K562 (cell line): ENCODE data around the gene ODF2. TPM values are rescaled to one million over a fixed set of nuclear protein-coding genes. Genes with fewer than 3 reads are reported as not detected.

Source experiments
- ATF3 ChIP-seq, 2 experiments: fragments of 450-650 bp in 1 of 2; sonication (generic) in 1 of 2; formaldehyde crosslinking in 1 of 2; IDR thresholded peaks in 1 of 2; conservative IDR thresholded peaks in 1 of 2; 2 replicates each; pipeline versions ENCODE4 v1.6.1 to v1.8.1; 2016 to 2023; ENCODE audit warnings: mild to moderate bottlenecking in 2 of 2, moderate library complexity in 2 of 2, inconsistent platforms in 1 of 2, missing genetic modification reagents in 1 of 2
- CTBP1 ChIP-seq: fragments of 450-650 bp; IDR thresholded peaks from 2 replicates; pipeline ENCODE4 v1.6.1; 2016; ENCODE audit warnings: borderline replicate concordance
- CTCFL ChIP-seq: IDR thresholded peaks from 2 replicates; pipeline ENCODE4 v1.6.1; 2011; ENCODE audit warnings: borderline replicate concordance, low read depth, mild to moderate bottlenecking, moderate library complexity, low read length; ENCODE audit not compliant: insufficient read depth, poor library complexity, severe bottlenecking
- GATA2 ChIP-seq: sonication (generic); formaldehyde crosslinking; IDR thresholded peaks from 2 replicates; pipeline ENCODE4 v1.4.0; 2020; ENCODE audit warnings: mild to moderate bottlenecking, missing genetic modification reagents
- HMGN3 ChIP-seq: IDR thresholded peaks from 2 replicates; pipeline ENCODE4 v1.6.1; 2011; ENCODE audit warnings: borderline replicate concordance, low read depth, mild to moderate bottlenecking, mixed read lengths, low read length; ENCODE audit not compliant: insufficient read length; ENCODE audit errors: extremely low read depth
- HNRNPL ChIP-seq: fragments of 200-400 bp; formaldehyde crosslinking; IDR thresholded peaks from 2 replicates; pipeline ENCODE4 v1.6.1; 2017; ENCODE audit warnings: low read depth, mild to moderate bottlenecking, low read length
- MAFG ChIP-seq: fragments of 450-650 bp; conservative IDR thresholded peaks from 2 replicates; pipeline ENCODE4 v1.6.1; 2016; ENCODE audit warnings: missing genetic modification characterization, missing compliant biosample characterization
- MBD2 ChIP-seq: sonication (generic); IDR thresholded peaks from 2 replicates; pipeline ENCODE4 v1.6.1; 2016; ENCODE audit warnings: low read depth, borderline replicate concordance
- NRF1 ChIP-seq, 2 experiments: fragments of 450-650 bp; IDR thresholded peaks in 1 of 2; conservative IDR thresholded peaks in 1 of 2; 2 replicates each; pipeline ENCODE4 v1.6.1; 2014; ENCODE audit warnings: mild to moderate bottlenecking in 2 of 2
- PHF20 ChIP-seq: fragments of 450-650 bp; IDR thresholded peaks from 2 replicates; pipeline ENCODE4 v1.6.1; 2018; ENCODE audit not compliant: partially characterized antibody
- RBFOX2 ChIP-seq: fragments of 200-400 bp; formaldehyde crosslinking; IDR thresholded peaks from 2 replicates; pipeline ENCODE4 v1.6.1; 2017; ENCODE audit warnings: low read depth, mild to moderate bottlenecking, low read length, moderate library complexity
- SMAD4 ChIP-seq: fragments of 250-450 bp; sonication (Bioruptor Pico); conservative IDR thresholded peaks from 2 replicates; pipeline ENCODE4 v1.8.0; 2021; ENCODE audit warnings: inconsistent platforms, mild to moderate bottlenecking, moderate library complexity
- SMARCB1 ChIP-seq: IDR thresholded peaks from 2 replicates; pipeline ENCODE4 v1.6.1; 2011; ENCODE audit warnings: improper control_type of control experiment, low read depth; ENCODE audit not compliant: insufficient read length
- SP1 ChIP-seq: sonication (generic); formaldehyde crosslinking; IDR thresholded peaks from 2 replicates; pipeline ENCODE4 v1.8.1; 2022; ENCODE audit warnings: mild to moderate bottlenecking, missing genetic modification reagents
- TAL1 ChIP-seq: fragments of 450-650 bp; IDR thresholded peaks from 2 replicates; pipeline ENCODE4 v1.6.1; 2016; ENCODE audit warnings: mild to moderate bottlenecking
- TEAD1 ChIP-seq, 2 experiments: fragments of 450-650 bp in 1 of 2; sonication (generic) in 1 of 2; formaldehyde crosslinking; IDR thresholded peaks; 2 replicates each; pipeline versions ENCODE4 v1.4.0 to v1.8.0; 2020 to 2022; ENCODE audit warnings: mild to moderate bottlenecking in 2 of 2, missing genetic modification reagents in 1 of 2
- VEZF1 ChIP-seq: fragments of 200-800 bp; sonication (Bioruptor generic); IDR thresholded peaks from 2 replicates; pipeline ENCODE4 v1.6.1; 2017; ENCODE audit warnings: missing genetic modification characterization, missing compliant biosample characterization
- YY1 ChIP-seq, 3 experiments: IDR thresholded peaks; 2 replicates each; pipeline ENCODE4 v1.6.1; 2011; ENCODE audit warnings: low read length in 2 of 3, mild to moderate bottlenecking in 2 of 3, moderate library complexity in 2 of 3, borderline replicate concordance in 1 of 3, control low read depth in 1 of 3, low read depth in 1 of 3; ENCODE audit not compliant: insufficient read depth in 3 of 3, insufficient replicate concordance in 2 of 3, control insufficient read depth in 1 of 3, insufficient read length in 1 of 3; ENCODE audit errors: extremely low read depth in 1 of 3
- ZFX ChIP-seq: sonication (generic); formaldehyde crosslinking; IDR thresholded peaks from 2 replicates; pipeline ENCODE4 v1.8.0; 2022; ENCODE audit warnings: mild to moderate bottlenecking, missing genetic modification reagents, moderate library complexity
- ZNF274 ChIP-seq: IDR thresholded peaks from 2 replicates; pipeline ENCODE4 v1.6.1; 2011; ENCODE audit warnings: low read depth, mild to moderate bottlenecking, low read length, moderate library complexity, borderline replicate concordance
- polyA plus RNA-seq, 8 experiments: library from polyadenylated mRNA; depleted of rRNA in 4 of 8; stranded (reverse) in 5 of 8; unstranded in 3 of 8; fragments of >200 nt; fragmentation: Nextera tagmentation in 2 of 8; fragmentation: Illumina TruSeq in 1 of 8; extraction: Ambion mirVana in 2 of 8; extraction: Trizol in 1 of 8; gene quantifications; 2 replicates each; pipeline versions ENCODE4 v1.2.1 to v1.2.3, GENCODE V29; 2011 to 2014; ENCODE audit warnings: inconsistent platforms in 1 of 8, missing spikeins in 1 of 8
- total RNA-seq, 7 experiments: library from RNA; depleted of rRNA in 6 of 7; stranded (reverse); fragments of >200 nt in 6 of 7; fragmentation: Illumina TruSeq in 2 of 7; extraction: Trizol in 2 of 7; gene quantifications; 2 replicates each; pipeline versions ENCODE4 v1.2.1 to v1.2.3, GENCODE V29; 2011 to 2021; ENCODE audit warnings: low replicate concordance in 1 of 7

ODF2 gene
- total and polyA plus RNA-seq, 9 of the 15 experiments (the other 6 are each of a cell fraction or from before 2014, with no cell fraction given): 16.5 to 83.2 (median 69.7) TPM

- TF ChIP-seq VEZF1 (CRISPR knock-in tag): peak; percentile 80
- no peak for TF ChIP-seq ZNF274
- peak; percentile 75 for TF ChIP-seq ZFX (CRISPR knock-in tag)
- TF ChIP-seq HMGN3: peak; percentile 51
- no peak for TF ChIP-seq SMARCB1
- no peak for TF ChIP-seq TAL1
- peak; percentile 83 for TF ChIP-seq SMAD4
- TF ChIP-seq ATF3 (IDR thresholded peaks at IDR 0.05): no peak
- TF ChIP-seq ATF3 (CRISPR knock-in tag; conservative IDR thresholded peaks at IDR 0.05): no peak
- TF ChIP-seq MAFG: no peak
- TF ChIP-seq GATA2 (CRISPR knock-in tag): no peak
- TF ChIP-seq NRF1 (conservative IDR thresholded peaks at IDR 0.05 in 1 of 2, IDR thresholded peaks at IDR 0.05 in 1 of 2): peak in 1 of 2 experiments; percentile 26; a peak in 2 of 4 replicates
- TF ChIP-seq YY1 (IDR thresholded peaks at IDR 0.05; ENCODE audit: borderline replicate concordance in 1 of 3, control insufficient read depth in 1 of 3, extremely low read depth in 1 of 3, insufficient read depth in 3 of 3, insufficient read length in 1 of 3, insufficient replicate concordance in 2 of 3, low read depth in 1 of 3, low read length in 2 of 3): peak in 2 of 3 experiments; percentile 51 to 65
- peak; percentile 49; the same call in 1 of the 2 replicates for TF ChIP-seq RBFOX2
- peak; percentile 26 for TF ChIP-seq PHF20
- 0 out of 2 replicates have a peak, but pooled peaks have one; percentile 14 for TF ChIP-seq CTBP1
- TF ChIP-seq HNRNPL: peak; percentile 88
- peak; percentile 7 for TF ChIP-seq CTCFL
- no peak for TF ChIP-seq MBD2
- 0 out of 4 replicates have a peak, but pooled peaks of 1 of the 2 experiments have one; percentile 1 for TF ChIP-seq TEAD1 (CRISPR knock-in tag; IDR thresholded peaks at IDR 0.05)
- peak; percentile 38; the same call in 1 of the 2 replicates for TF ChIP-seq SP1 (CRISPR knock-in tag)
Observed at GRCh38 chr9:128420651-128421481, 34.9 kb upstream of the ODF2 start, which contains the start of gene CERCAM (continued).
